Smooth muscle cell (in vitro differentiated cells): ENCODE data around the gene LMBRD2. TPM values are rescaled to one million over a fixed set of nuclear protein-coding genes. Genes with fewer than 3 reads are reported as not detected.

Experiments used
- DNase-seq: peaks from one replicate; lab custom pipeline; 2025; ENCODE audit not compliant: unreplicated experiment; lab: John Stamatoyannopoulos, UW
- H2AFZ ChIP-seq: fragments of 200-600 bp; sonication (generic); 2 replicates; pipeline ENCODE4 v1.6.0; 2016; ENCODE audit warnings: antibody characterized with exemption, low read depth, mild to moderate bottlenecking
- H3F3A ChIP-seq: fragments of 200-600 bp; sonication (generic); 2 replicates; pipeline ENCODE4 v1.6.0; 2017; ENCODE audit warnings: antibody characterized with exemption, low read depth
- H3K27ac ChIP-seq: fragments of 200-600 bp; sonication (generic); 2 replicates; pipeline ENCODE4 v1.5.1; 2016; ENCODE audit warnings: low read depth, mild to moderate bottlenecking
- H3K27me3 ChIP-seq: fragments of 200-600 bp; sonication (generic); 2 replicates; pipeline ENCODE4 v1.6.1; 2016; ENCODE audit warnings: low read depth, mild to moderate bottlenecking
- H3K36me3 ChIP-seq: fragments of 200-600 bp; sonication (generic); 2 replicates; pipeline ENCODE4 v1.5.1; 2016; ENCODE audit warnings: low read depth
- H3K4me1 ChIP-seq: fragments of 200-600 bp; sonication (generic); 2 replicates; pipeline ENCODE4 v1.5.1; 2016; ENCODE audit warnings: low read depth
- H3K4me2 ChIP-seq: fragments of 200-600 bp; sonication (generic); 2 replicates; pipeline ENCODE4 v1.6.0; 2016; ENCODE audit warnings: mild to moderate bottlenecking
- H3K4me3 ChIP-seq: fragments of 200-600 bp; sonication (generic); 2 replicates; pipeline ENCODE4 v1.5.1; 2016; ENCODE audit warnings: mild to moderate bottlenecking
- H3K79me2 ChIP-seq: fragments of 200-600 bp; sonication (generic); 2 replicates; pipeline ENCODE4 v1.6.0; 2016; ENCODE audit warnings: low read depth, mild to moderate bottlenecking
- H3K9ac ChIP-seq: fragments of 200-600 bp; sonication (generic); 2 replicates; pipeline ENCODE4 v1.6.0; 2016; ENCODE audit warnings: low read depth
- H3K9me3 ChIP-seq: fragments of 200-600 bp; sonication (generic); replicated peaks from 2 replicates; pipeline ENCODE4 v1.5.1; 2016; ENCODE audit warnings: low read depth
- H4K20me1 ChIP-seq: fragments of 200-600 bp; sonication (generic); 2 replicates; pipeline ENCODE4 v1.6.0; 2016; ENCODE audit warnings: low read depth
- CTCF ChIP-seq: fragments of 200-600 bp; sonication (generic); IDR thresholded peaks from 2 replicates; pipeline ENCODE4 v1.5.1; 2017; ENCODE audit warnings: borderline replicate concordance, mild to moderate bottlenecking, antibody characterized with exemption; ENCODE audit not compliant: insufficient read depth, poor library complexity, severe bottlenecking
- WGBS: methylation state at CpG from one replicate; pipeline ENCODE4 v1.1.7; 2016; ENCODE audit warnings: low lambda C conversion rate; 5-methylcytosine and 5-hydroxymethylcytosine counted together
- polyA plus RNA-seq: library from polyadenylated mRNA; unstranded; fragments of >200 nt; fragmentation: Nextera tagmentation; extraction: Ambion mirVana; gene quantifications from 2 replicates; pipeline ENCODE4 v1.2.1, GENCODE V29; 2016
- total RNA-seq: library from RNA; depleted of rRNA; stranded (reverse); fragments of >200 nt; gene quantifications from 2 replicates; pipeline ENCODE4 v1.2.3, GENCODE V29; 2014

LMBRD2 gene
- total and polyA plus RNA-seq, 2 experiments from 2014 or later: 2.5 to 18.5 TPM

- H3K4me3 ChIP-seq: no peak overlapping the region
- H3K4me1 ChIP-seq: peaks cover 10% of the 10 kb centered on the region
- H3K27ac ChIP-seq: no peak overlapping the region
- H3K27me3 ChIP-seq: no peaks in the 10 kb centered on the region
- 90% methylated on average over 2 of the region's 2 CpGs for WGBS
- H4K20me1 ChIP-seq: no peaks in the 10 kb centered on the region
- no peak overlapping the region for H3K4me2 ChIP-seq
- H3K36me3 ChIP-seq: no peaks in the 10 kb centered on the region
- DNase-seq: no peak
- H3F3A ChIP-seq: no peaks in the 10 kb centered on the region
- TF ChIP-seq CTCF: no peak
- no peak overlapping the region for H2AFZ ChIP-seq
- H3K9ac ChIP-seq: no peak overlapping the region
- H3K9me3 ChIP-seq: no peaks in the 10 kb centered on the region
- no peaks in the 10 kb centered on the region for H3K79me2 ChIP-seq
Measured at GRCh38 chr5:36180556-36181350, 29.1 kb upstream of the LMBRD2 start.

DNA sequence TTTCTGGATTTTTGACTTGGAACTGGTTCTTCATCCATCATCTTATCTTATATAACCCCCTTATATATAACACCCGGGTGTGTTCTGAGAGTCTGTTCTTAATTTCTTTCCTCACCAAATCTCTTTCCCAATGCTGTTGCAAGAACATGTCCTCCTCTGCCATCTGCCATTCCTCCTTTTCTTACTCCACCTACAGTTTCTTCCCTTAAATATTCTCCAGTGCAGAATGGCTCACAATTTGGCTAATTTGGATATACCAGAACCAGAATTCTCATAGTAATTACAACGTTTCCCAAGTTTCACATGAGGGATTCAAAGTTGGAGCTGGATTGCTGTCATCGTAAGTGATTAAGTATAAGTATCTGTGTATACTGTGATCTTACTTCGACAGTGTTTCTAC lies 28.3 kb upstream of the LMBRD2 start:
- H3F3A ChIP-seq: no peaks in the 10 kb centered on the region
- no peaks in the 10 kb centered on the region for H3K36me3 ChIP-seq
- no peak for TF ChIP-seq CTCF
- no peak overlapping the region for H2AFZ ChIP-seq
- WGBS: 85% methylated on average over 4 of the region's 4 CpGs
- no peaks in the 10 kb centered on the region for H3K27me3 ChIP-seq
- H3K4me2 ChIP-seq: no peak overlapping the region
- H3K79me2 ChIP-seq: no peaks in the 10 kb centered on the region
- DNase-seq: no peak
- H4K20me1 ChIP-seq: no peaks in the 10 kb centered on the region
- peaks cover 10% of the 10 kb centered on the region for H3K4me1 ChIP-seq
- no peak overlapping the region for H3K27ac ChIP-seq
- H3K9me3 ChIP-seq: no peaks in the 10 kb centered on the region
- no peak overlapping the region for H3K9ac ChIP-seq
- no peak overlapping the region for H3K4me3 ChIP-seq

- Histone ChIP-seq H3F3A (no peaks in the 10 kb centered on the region), H3K79me2 (no peaks in the 10 kb centered on the region), H3K4me1 (peaks cover 10% of the 10 kb centered on the region), H3K27ac (no peak overlapping the region), H3K9ac (no peak overlapping the region), H2AFZ (no peak overlapping the region), H3K36me3 (no peaks in the 10 kb centered on the region), H3K4me2 (no peak overlapping the region), H3K27me3 (no peaks in the 10 kb centered on the region), H4K20me1 (no peaks in the 10 kb centered on the region), H3K9me3 (no peaks in the 10 kb centered on the region), H3K4me3 (no peak overlapping the region)
- TF ChIP-seq CTCF: no peak
- 96% methylated on average over 3 of the region's 3 CpGs for WGBS
- DNase-seq: no peak
Measured at GRCh38 chr5:36178524-36178890, 26.8 kb upstream of the LMBRD2 start.
